K562 (cell line): ENCODE data around the gene ZNF853. TPM values are rescaled to one million over a fixed set of nuclear protein-coding genes. Genes with fewer than 3 reads are reported as not detected.

ENCODE experiments used
- BRD9 ChIP-seq: fragments of 450-650 bp; IDR thresholded peaks from 2 replicates; pipeline ENCODE4 v1.6.1; 2018; ENCODE audit warnings: low read depth; ENCODE audit not compliant: partially characterized antibody
- CREB1 ChIP-seq, 2 experiments: sonication (generic) in 1 of 2; formaldehyde crosslinking in 1 of 2; IDR thresholded peaks; 2 replicates each; pipeline versions ENCODE4 v1.6.1 to v1.8.0; 2012 to 2022; ENCODE audit warnings: inconsistent platforms in 1 of 2, mild to moderate bottlenecking in 1 of 2, missing genetic modification reagents in 1 of 2, moderate library complexity in 1 of 2
- ESRRA ChIP-seq: fragments of 450-650 bp; IDR thresholded peaks from 2 replicates; pipeline ENCODE4 v1.6.1; 2014; ENCODE audit warnings: low read depth, mild to moderate bottlenecking, moderate library complexity, borderline replicate concordance
- HCFC1 ChIP-seq: IDR thresholded peaks from 2 replicates; pipeline ENCODE4 v1.6.1; 2012; ENCODE audit warnings: low read depth, low read length, improper control_type of control experiment
- HDAC1 ChIP-seq, 2 experiments: fragments of 450-650 bp; IDR thresholded peaks; 2 replicates each; pipeline ENCODE4 v1.6.1; 2016 to 2017; ENCODE audit warnings: inconsistent platforms in 1 of 2, mild to moderate bottlenecking in 1 of 2, moderate library complexity in 1 of 2
- MAZ ChIP-seq, 2 experiments: fragments of 450-650 bp in 1 of 2; sonication (generic) in 1 of 2; formaldehyde crosslinking; IDR thresholded peaks in 1 of 2; conservative IDR thresholded peaks in 1 of 2; 2 replicates each; pipeline versions ENCODE4 v1.4.0 to v1.5.0; 2020; ENCODE audit warnings: mild to moderate bottlenecking in 1 of 2, missing genetic modification reagents in 1 of 2
- NCOA1 ChIP-seq: fragments of 450-650 bp; IDR thresholded peaks from 2 replicates; pipeline ENCODE4 v1.6.1; 2016; ENCODE audit warnings: low read depth
- REST ChIP-seq, 2 experiments: fragments of 450-650 bp; formaldehyde crosslinking in 1 of 2; IDR thresholded peaks; 2 replicates each; pipeline versions ENCODE4 v1.4.0 to v1.6.1; 2014 to 2020; ENCODE audit warnings: mild to moderate bottlenecking in 2 of 2, borderline replicate concordance in 1 of 2, low read depth in 1 of 2
- SPI1 ChIP-seq: IDR thresholded peaks from 2 replicates; pipeline ENCODE4 v1.6.1; 2011; ENCODE audit warnings: low read depth, low read length, control low read depth, borderline replicate concordance
- WHSC1 ChIP-seq: IDR thresholded peaks from one replicate; pipeline ENCODE4 v1.6.1; 2012; ENCODE audit warnings: low read length, control low read depth, inconsistent platforms
- ZSCAN32 ChIP-seq: fragments of 450-650 bp; formaldehyde crosslinking; IDR thresholded peaks from 2 replicates; pipeline ENCODE4 v1.4.0; 2020; ENCODE audit warnings: mild to moderate bottlenecking, moderate library complexity
- polyA plus RNA-seq, 8 experiments: library from polyadenylated mRNA; depleted of rRNA in 4 of 8; stranded (reverse) in 5 of 8; unstranded in 3 of 8; fragments of >200 nt; fragmentation: Nextera tagmentation in 2 of 8; fragmentation: Illumina TruSeq in 1 of 8; extraction: Ambion mirVana in 2 of 8; extraction: Trizol in 1 of 8; gene quantifications; 2 replicates each; pipeline versions ENCODE4 v1.2.1 to v1.2.3, GENCODE V29; 2011 to 2014; ENCODE audit warnings: inconsistent platforms in 1 of 8, missing spikeins in 1 of 8
- total RNA-seq, 7 experiments: library from RNA; depleted of rRNA in 6 of 7; stranded (reverse); fragments of >200 nt in 6 of 7; fragmentation: Illumina TruSeq in 2 of 7; extraction: Trizol in 2 of 7; gene quantifications; 2 replicates each; pipeline versions ENCODE4 v1.2.1 to v1.2.3, GENCODE V29; 2011 to 2021; ENCODE audit warnings: low replicate concordance in 1 of 7
- TF ChIP-seq, protein P1 (sequence below): fragments of 200-400 bp; formaldehyde crosslinking; IDR thresholded peaks from 2 replicates; pipeline ENCODE4 v1.6.1; 2017; ENCODE audit warnings: mild to moderate bottlenecking, low read depth, low read length, moderate library complexity
- TF ChIP-seq, protein P2 (sequence below): fragments of 250-450 bp; sonication (Bioruptor Pico); IDR thresholded peaks from 2 replicates; pipeline ENCODE4 v1.9.0; 2021; ENCODE audit warnings: mild to moderate bottlenecking, inconsistent platforms

ZNF853 gene
- total and polyA plus RNA-seq, 9 of the 15 experiments (the other 6 are each of a cell fraction or from before 2014, with no cell fraction given) = 0.03 TPM; not detected in 8

- TF ChIP-seq REST (IDR thresholded peaks at IDR 0.05; ENCODE audit: borderline replicate concordance) = 0 out of 2 replicates have a peak, but pooled peaks have one; percentile 4
- no peak for TF ChIP-seq REST (CRISPR knock-in tag; IDR thresholded peaks at IDR 0.05; ENCODE audit: low read depth)
- peak; percentile 85 for TF ChIP-seq ESRRA
- TF ChIP-seq, protein P1, sequence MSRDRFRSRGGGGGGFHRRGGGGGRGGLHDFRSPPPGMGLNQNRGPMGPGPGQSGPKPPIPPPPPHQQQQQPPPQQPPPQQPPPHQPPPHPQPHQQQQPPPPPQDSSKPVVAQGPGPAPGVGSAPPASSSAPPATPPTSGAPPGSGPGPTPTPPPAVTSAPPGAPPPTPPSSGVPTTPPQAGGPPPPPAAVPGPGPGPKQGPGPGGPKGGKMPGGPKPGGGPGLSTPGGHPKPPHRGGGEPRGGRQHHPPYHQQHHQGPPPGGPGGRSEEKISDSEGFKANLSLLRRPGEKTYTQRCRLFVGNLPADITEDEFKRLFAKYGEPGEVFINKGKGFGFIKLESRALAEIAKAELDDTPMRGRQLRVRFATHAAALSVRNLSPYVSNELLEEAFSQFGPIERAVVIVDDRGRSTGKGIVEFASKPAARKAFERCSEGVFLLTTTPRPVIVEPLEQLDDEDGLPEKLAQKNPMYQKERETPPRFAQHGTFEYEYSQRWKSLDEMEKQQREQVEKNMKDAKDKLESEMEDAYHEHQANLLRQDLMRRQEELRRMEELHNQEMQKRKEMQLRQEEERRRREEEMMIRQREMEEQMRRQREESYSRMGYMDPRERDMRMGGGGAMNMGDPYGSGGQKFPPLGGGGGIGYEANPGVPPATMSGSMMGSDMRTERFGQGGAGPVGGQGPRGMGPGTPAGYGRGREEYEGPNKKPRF = no peak
- no peak for TF ChIP-seq ZSCAN32 (CRISPR knock-in tag)
- TF ChIP-seq MAZ (CRISPR knock-in tag; conservative IDR thresholded peaks at IDR 0.05 in 1 of 2, IDR thresholded peaks at IDR 0.05 in 1 of 2) = peak; percentile 78 to 89
- TF ChIP-seq, protein P2, sequence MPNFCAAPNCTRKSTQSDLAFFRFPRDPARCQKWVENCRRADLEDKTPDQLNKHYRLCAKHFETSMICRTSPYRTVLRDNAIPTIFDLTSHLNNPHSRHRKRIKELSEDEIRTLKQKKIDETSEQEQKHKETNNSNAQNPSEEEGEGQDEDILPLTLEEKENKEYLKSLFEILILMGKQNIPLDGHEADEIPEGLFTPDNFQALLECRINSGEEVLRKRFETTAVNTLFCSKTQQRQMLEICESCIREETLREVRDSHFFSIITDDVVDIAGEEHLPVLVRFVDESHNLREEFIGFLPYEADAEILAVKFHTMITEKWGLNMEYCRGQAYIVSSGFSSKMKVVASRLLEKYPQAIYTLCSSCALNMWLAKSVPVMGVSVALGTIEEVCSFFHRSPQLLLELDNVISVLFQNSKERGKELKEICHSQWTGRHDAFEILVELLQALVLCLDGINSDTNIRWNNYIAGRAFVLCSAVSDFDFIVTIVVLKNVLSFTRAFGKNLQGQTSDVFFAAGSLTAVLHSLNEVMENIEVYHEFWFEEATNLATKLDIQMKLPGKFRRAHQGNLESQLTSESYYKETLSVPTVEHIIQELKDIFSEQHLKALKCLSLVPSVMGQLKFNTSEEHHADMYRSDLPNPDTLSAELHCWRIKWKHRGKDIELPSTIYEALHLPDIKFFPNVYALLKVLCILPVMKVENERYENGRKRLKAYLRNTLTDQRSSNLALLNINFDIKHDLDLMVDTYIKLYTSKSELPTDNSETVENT (CRISPR knock-in tag) = peak; percentile 97
- TF ChIP-seq NCOA1 = peak; percentile 62; the same call in 1 of the 2 replicates
- TF ChIP-seq SPI1 = peak; percentile 28; the same call in 1 of the 2 replicates
- TF ChIP-seq HDAC1 (IDR thresholded peaks at IDR 0.05) = peak in 1 of 2 experiments; percentile 61; a peak in 1 of 4 replicates
- peak; percentile 88 for TF ChIP-seq CREB1 (IDR thresholded peaks at IDR 0.05)
- peak; percentile 86 for TF ChIP-seq CREB1 (CRISPR knock-in tag; IDR thresholded peaks at IDR 0.05)
- peak; percentile 44 for TF ChIP-seq BRD9
- peak; percentile 74 for TF ChIP-seq HCFC1
- no peak for TF ChIP-seq WHSC1
These were observed 37.9 kb upstream of the ZNF853 start, which contains the start of gene ZDHHC4 (continued) for GRCh38 chr7:6577369-6578113.
